ENCODE measurements around the gene DPEP2. TPM values are rescaled to one million over a fixed set of nuclear protein-coding genes. Genes with fewer than 3 reads are reported as not detected.

The DPEP2 gene
- total and polyA plus RNA-seq, 2 of the 13 experiments (the other 11 are each of a cell fraction or from before 2014, with no cell fraction given): 0.18 TPM; not detected in 1

GRCh38 chr16:67993207-67994039, 5.9 kb downstream of the DPEP2 start (continued):
- TF ChIP-seq ZBTB40 (IDR thresholded peaks at IDR 0.05): no peak
- peak; percentile 65; the same call in 1 of the 2 replicates for TF ChIP-seq ZBTB40 (CRISPR knock-in tag; IDR thresholded peaks at IDR 0.05)
- no peak for TF ChIP-seq ZNF124 (CRISPR knock-in tag; IDR thresholded peaks at IDR 0.05)
- peak; percentile 68 for TF ChIP-seq THRA (CRISPR knock-in tag; IDR thresholded peaks at IDR 0.05; ENCODE audit: borderline replicate concordance)
- TF ChIP-seq CENPT (CRISPR knock-in tag; IDR thresholded peaks at IDR 0.05; ENCODE audit: low read depth): no peak
- no peak for TF ChIP-seq MATR3 (CRISPR knock-in tag; IDR thresholded peaks at IDR 0.05)
- peak; percentile 78 for TF ChIP-seq ZFY (CRISPR knock-in tag; IDR thresholded peaks at IDR 0.05)
- TF ChIP-seq CBFB (CRISPR knock-in tag; IDR thresholded peaks at IDR 0.05): peak; percentile 73
- TF ChIP-seq THAP9 (CRISPR knock-in tag; IDR thresholded peaks at IDR 0.05; ENCODE audit: borderline replicate concordance): peak; percentile 54; the same call in 1 of the 2 replicates
- no peak for TF ChIP-seq ZFP41 (CRISPR knock-in tag; IDR thresholded peaks at IDR 0.05; ENCODE audit: borderline replicate concordance)
- no peak for TF ChIP-seq SMYD3 (CRISPR knock-in tag; IDR thresholded peaks at IDR 0.05)
- TF ChIP-seq KAT7 (CRISPR knock-in tag; IDR thresholded peaks at IDR 0.05; ENCODE audit: borderline replicate concordance): peak; percentile 90; the same call in 1 of the 2 replicates
- no peak for TF ChIP-seq HMGA1 (CRISPR knock-in tag; conservative IDR thresholded peaks at IDR 0.05)
- peak; percentile 52; the same call in 1 of the 2 replicates for TF ChIP-seq ZNF589 (CRISPR knock-in tag; conservative IDR thresholded peaks at IDR 0.05)

All from HepG2 (cell line).